Heart left ventricle (tissue), 13 donors: Measurements from ENCODE around the gene NXN.

Experiments
- POLR2A ChIP-seq, 2 donors: fragments of 450-650 bp; IDR thresholded peaks; one replicate each; pipeline ENCODE4 v1.6.1; 2017; ENCODE audit warnings: antibody characterized with exemption in 2 of 2, mild to moderate bottlenecking in 2 of 2, moderate library complexity in 2 of 2
- TF ChIP-seq, protein P1 (sequence below), 12 donors: fragments of 200-600 bp; sonication (generic) in 4 of 12; IDR thresholded peaks; one replicate each; pipeline versions ENCODE4 v1.5.0 to v1.8.0; 2018 to 2022; ENCODE audit warnings: antibody characterized with exemption in 12 of 12, mild to moderate bottlenecking in 5 of 12
- donor health status: ischemic (EF 13 %, LVEDD 7.1; RV severe dilation, severe dysfunction).
- donor health status: DM: no; HTN: yes; CAD: no.
- donor health status: DM: no; HTN: no; CAD: no.
- donor health status: ischemic (EF 25% LVEDD 6.9; RV normal size, moderate dysfunction).
- donor health status: ischemic (EF 25% LVEDD 5.7; RV mildly dilated, moderate dysfunction).
- donor health status: ischemic (EF 35%, LVEDD 5.7; RV mildly dilated, moderate dysfunction).
- donor health status: nonischemic (EF 11% LVEDD 7.7; RV severe dilation, severe dysfunction).
- donor health status: DM: yes; HTN: yes; CAD: no.
- donor health status: PGD.
- donor health status: ischemic (EF 29% LVEDD 5.4; RV normal size, mild dysfunction).
- donor health status: nonischemic (EF 23%, LVEDD 6.1; RV moderate dilation, normal function).

- TF ChIP-seq POLR2A (IDR thresholded peaks at IDR 0.05): no peak
- TF ChIP-seq, protein P1, sequence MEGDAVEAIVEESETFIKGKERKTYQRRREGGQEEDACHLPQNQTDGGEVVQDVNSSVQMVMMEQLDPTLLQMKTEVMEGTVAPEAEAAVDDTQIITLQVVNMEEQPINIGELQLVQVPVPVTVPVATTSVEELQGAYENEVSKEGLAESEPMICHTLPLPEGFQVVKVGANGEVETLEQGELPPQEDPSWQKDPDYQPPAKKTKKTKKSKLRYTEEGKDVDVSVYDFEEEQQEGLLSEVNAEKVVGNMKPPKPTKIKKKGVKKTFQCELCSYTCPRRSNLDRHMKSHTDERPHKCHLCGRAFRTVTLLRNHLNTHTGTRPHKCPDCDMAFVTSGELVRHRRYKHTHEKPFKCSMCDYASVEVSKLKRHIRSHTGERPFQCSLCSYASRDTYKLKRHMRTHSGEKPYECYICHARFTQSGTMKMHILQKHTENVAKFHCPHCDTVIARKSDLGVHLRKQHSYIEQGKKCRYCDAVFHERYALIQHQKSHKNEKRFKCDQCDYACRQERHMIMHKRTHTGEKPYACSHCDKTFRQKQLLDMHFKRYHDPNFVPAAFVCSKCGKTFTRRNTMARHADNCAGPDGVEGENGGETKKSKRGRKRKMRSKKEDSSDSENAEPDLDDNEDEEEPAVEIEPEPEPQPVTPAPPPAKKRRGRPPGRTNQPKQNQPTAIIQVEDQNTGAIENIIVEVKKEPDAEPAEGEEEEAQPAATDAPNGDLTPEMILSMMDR (IDR thresholded peaks at IDR 0.05): no peak
Measured at GRCh38 chr17:835263-835662, 144.3 kb downstream of the NXN start.
